Activated T-cell treated with anti-CD3 and anti-CD28 coated beads, Interleukin-2, amount 50 U/mL, for 1 hour (primary cell): Measurements from ENCODE around the gene SAMD4A.
A peak's percentile ranks its signal among the peaks of the same experiment; 100 is the strongest.

Experiments
- DNase-seq: peaks from one replicate; pipeline ENCODE4 v3.0.0-alpha.2; 2020

The SAMD4A gene

GRCh38 chr14:54566410-54567223 is at the start of gene SAMD4A:
SAMD4A (plus strand) TSS chr14:54567128; CDS start chr14:54567917, 789 bp downstream.
- DNase-seq: peak; percentile 69

GRCh38 chr14:54524410-54524809 is 42.5 kb upstream of the SAMD4A start:
- no peak for DNase-seq

GRCh38 chr14:54528973-54529372 is 38.0 kb upstream of the SAMD4A start:
- no peak for DNase-seq

- DNase-seq: no peak
These were observed 37.1 kb upstream of the SAMD4A start for GRCh38 chr14:54529811-54530210.

GRCh38 chr14:54532111-54533012 is 34.6 kb upstream of the SAMD4A start:
- DNase-seq: no peak

- no peak for DNase-seq
These were observed 33.8 kb upstream of the SAMD4A start for GRCh38 chr14:54533100-54533499.

- no peak for DNase-seq
These were observed 31.8 kb upstream of the SAMD4A start for GRCh38 chr14:54535126-54535525.

GRCh38 chr14:54535646-54536045 is 31.3 kb upstream of the SAMD4A start:
- DNase-seq: no peak

- DNase-seq: no peak
These were observed 29.3 kb upstream of the SAMD4A start for GRCh38 chr14:54537651-54538050.

- DNase-seq: no peak
These were observed 28.9 kb upstream of the SAMD4A start for GRCh38 chr14:54538055-54538454.

GRCh38 chr14:54547583-54547982 is 19.3 kb upstream of the SAMD4A start:
- DNase-seq: no peak

GRCh38 chr14:54548491-54548890 is 18.4 kb upstream of the SAMD4A start:
- DNase-seq: no peak

GRCh38 chr14:54549862-54550261 is 17.1 kb upstream of the SAMD4A start:
- DNase-seq: no peak

GRCh38 chr14:54550514-54550913 is 16.4 kb upstream of the SAMD4A start:
- no peak for DNase-seq

GRCh38 chr14:54554401-54554800 is 12.5 kb upstream of the SAMD4A start:
- no peak for DNase-seq

GRCh38 chr14:54555651-54556050 is 11.3 kb upstream of the SAMD4A start:
- no peak for DNase-seq

- DNase-seq: no peak
These were observed 10.4 kb upstream of the SAMD4A start for GRCh38 chr14:54556535-54556934.

- no peak for DNase-seq
These were observed 4.6 kb upstream of the SAMD4A start for GRCh38 chr14:54562334-54562733.

GRCh38 chr14:54564071-54564867 is 2.7 kb upstream of the SAMD4A start:
- no peak for DNase-seq

- DNase-seq: peak; percentile 73
These were observed 1.8 kb upstream of the SAMD4A start for GRCh38 chr14:54564868-54565784.

- DNase-seq: peak; percentile 85
These were observed 1.0 kb upstream of the SAMD4A start for GRCh38 chr14:54565785-54566409.
